Measurements from ENCODE around the gene OPCML. TPM values are rescaled to one million over a fixed set of nuclear protein-coding genes. Genes with fewer than 3 reads are reported as not detected.

Gene OPCML
- total RNA-seq, 2 experiments from 2014 or later, result not detected

DNA sequence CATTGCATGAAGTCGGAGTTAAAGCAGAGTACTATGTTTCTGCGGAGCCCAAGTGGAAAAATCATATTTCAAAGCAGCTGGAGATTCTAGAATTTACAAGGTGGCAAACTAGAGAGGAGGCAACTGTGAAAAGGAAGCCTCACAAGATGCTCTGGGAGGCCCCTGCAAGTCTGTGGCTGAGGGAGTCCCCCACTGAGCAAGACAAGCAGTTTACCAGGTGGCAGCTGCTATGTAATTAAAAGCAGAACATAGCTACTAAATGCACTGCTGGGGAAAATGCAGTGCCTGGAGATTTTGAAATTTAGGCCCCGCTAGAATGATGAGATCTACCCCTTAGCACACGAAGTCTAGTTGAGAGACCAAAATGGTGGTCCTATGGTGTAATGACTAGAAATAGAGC lies 728.0 kb downstream of the OPCML start:
- Mint-ChIP-seq H3K4me3 (no peak overlapping the region), H3K27me3 (no peaks in the 10 kb centered on the region), H3K27ac (no peak overlapping the region), H3K9me3 (no peaks in the 10 kb centered on the region), H3K4me1 (no peaks in the 10 kb centered on the region), H3K36me3 (ENCODE audit: low read depth) (no peaks in the 10 kb centered on the region)
- CTCF ChIA-PET, result no interaction called here
- DNase-seq, result no peak
- POLR2A ChIA-PET, result no interaction called here

DNA sequence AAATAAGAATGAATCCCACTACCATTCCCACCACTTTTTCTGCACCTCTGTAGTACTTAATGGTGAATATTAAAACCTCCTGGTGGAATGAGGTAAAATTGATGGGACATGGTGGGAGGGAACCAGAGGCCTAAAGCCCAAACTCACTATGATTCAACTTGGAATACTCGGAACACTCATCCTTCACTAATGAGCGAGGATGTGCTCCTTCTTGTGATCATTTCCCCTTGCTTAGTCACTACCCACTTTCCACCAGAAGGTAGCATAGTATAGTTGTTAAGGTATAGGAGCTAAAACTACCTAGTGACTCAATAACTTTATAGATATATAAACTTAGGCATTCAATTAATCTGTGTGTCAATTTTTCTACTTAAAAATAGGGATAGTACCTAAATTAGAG lies 728.9 kb downstream of the OPCML start:
- Mint-ChIP-seq H3K4me1 (no peaks in the 10 kb centered on the region), H3K27me3 (no peaks in the 10 kb centered on the region), H3K4me3 (no peak overlapping the region), H3K9me3 (no peaks in the 10 kb centered on the region), H3K36me3 (ENCODE audit: low read depth) (no peaks in the 10 kb centered on the region), H3K27ac (no peak overlapping the region)
- no peak for DNase-seq
- CTCF ChIA-PET, result no interaction called here
- POLR2A ChIA-PET, result no interaction called here

DNA sequence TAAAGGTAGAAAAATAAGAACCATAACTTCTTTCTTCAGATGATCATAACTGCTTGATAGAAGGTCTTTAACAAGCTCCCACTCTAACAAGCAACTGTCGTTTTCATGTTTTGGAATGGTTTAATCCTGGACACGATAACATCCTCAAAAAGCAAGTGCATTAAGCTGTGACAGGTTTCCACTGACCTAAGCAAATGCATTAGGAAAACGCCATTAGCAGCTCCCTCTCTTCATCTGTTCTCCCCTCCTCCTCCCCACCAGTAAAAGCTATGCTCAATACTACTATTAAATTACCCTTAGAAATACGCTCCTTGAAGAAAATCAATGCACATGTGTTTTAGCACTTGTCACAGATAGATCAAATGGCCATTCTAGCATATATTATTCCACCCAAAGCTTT lies 729.4 kb downstream of the OPCML start:
- CTCF ChIA-PET, result no interaction called here
- Mint-ChIP-seq H3K9me3 (no peaks in the 10 kb centered on the region), H3K4me3 (no peak overlapping the region)

DNA sequence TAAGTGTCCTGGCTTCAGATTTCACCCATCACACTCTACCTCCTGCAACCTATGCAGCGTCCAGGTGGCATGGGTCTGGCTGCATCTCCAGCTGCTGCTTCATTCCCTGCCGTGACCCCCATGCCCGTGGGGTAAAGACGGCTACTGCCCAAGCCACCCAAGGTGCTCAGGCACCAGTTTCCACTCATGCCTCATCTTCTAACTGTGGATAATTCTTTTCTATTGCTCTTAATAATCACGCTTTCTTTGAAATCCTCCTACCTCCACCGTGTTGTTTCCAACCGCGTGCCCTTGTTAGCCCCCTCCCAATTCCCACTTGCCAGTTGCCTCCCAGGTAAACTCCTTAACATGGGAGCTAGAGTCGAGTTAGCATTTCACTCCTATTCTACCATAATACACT lies 738.5 kb downstream of the OPCML start:
- Mint-ChIP-seq H3K4me3 (no peak overlapping the region), H3K36me3 (ENCODE audit: low read depth) (no peaks in the 10 kb centered on the region), H3K9me3 (no peaks in the 10 kb centered on the region), H3K27ac (no peak overlapping the region), H3K27me3 (no peaks in the 10 kb centered on the region), H3K4me1 (no peaks in the 10 kb centered on the region)
- DNase-seq, result no peak
- CTCF ChIA-PET, result no interaction called here
- POLR2A ChIA-PET, result no interaction called here

More for the DNA sequence above, 729.4 kb downstream of the OPCML start:
- H3K36me3 Mint-ChIP-seq (ENCODE audit: low read depth), result no peaks in the 10 kb centered on the region
- no peaks in the 10 kb centered on the region for H3K4me1 Mint-ChIP-seq
- H3K27ac Mint-ChIP-seq, result no peak overlapping the region
- no peaks in the 10 kb centered on the region for H3K27me3 Mint-ChIP-seq
- DNase-seq, result no peak
- POLR2A ChIA-PET, result no interaction called here

DNA sequence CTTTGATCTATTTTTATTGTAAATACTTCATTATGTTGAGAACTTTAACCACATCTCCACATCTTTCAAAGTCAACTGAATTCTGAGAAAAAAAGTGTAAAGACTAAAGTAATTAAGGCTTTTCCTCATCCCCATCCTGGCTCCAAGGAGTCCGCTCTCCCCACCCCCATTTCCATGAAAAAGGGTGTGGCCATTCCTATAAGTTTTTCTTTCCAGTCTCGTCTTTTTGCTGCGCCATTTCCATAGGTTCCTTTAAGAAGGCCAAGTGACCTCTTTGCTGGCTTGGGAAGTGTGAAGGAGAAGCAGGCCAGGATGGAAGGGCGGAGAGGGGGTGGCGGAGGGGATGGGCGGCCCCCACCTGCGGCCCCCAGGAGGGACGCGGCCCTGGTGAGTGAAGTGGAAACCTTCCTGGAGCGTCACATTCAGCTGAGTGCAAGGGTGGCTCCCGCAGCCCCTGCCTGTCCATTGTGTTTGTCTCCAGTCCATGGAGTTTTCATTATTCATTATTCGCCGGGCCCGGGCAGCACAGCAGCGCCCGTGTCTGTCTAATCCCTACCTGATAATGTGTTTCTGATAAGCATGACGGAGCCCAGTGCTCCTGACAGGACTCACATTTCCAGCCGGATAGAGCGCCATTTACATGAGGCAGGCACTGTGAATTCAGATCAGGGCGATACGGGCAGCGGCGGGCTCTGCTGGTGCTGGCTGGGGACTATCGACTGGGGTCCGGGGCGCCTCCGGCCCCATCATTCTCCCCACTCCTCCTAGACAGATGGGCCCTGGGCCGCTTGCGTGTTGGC lies 739.8 kb downstream of the OPCML start:
- Mint-ChIP-seq H3K36me3 (ENCODE audit: low read depth) (no peaks in the 10 kb centered on the region), H3K4me1 (no peaks in the 10 kb centered on the region)

DNA sequence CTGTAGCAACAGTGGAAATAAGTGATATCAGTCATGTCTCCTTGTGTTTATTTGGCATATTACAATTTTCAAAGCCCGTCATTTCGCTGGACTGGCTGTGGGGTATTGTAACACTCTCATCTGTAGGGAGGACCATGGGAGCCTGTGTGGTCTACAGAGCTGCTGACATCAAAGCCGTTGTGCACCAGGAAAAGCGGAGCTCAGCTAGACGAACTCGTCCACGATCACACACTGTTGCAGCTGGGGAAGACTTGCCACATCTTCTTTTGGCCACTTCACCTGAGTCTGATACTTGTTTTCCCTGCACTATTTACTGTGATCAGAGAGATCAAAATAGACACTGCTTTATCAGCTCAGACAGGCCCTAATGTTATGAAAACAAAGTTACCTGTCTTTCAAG lies 741.3 kb downstream of the OPCML start:
- H3K4me3 Mint-ChIP-seq, result no peak overlapping the region
- no peak overlapping the region for H3K27ac Mint-ChIP-seq
- H3K36me3 Mint-ChIP-seq (ENCODE audit: low read depth), result no peaks in the 10 kb centered on the region
- no peaks in the 10 kb centered on the region for H3K27me3 Mint-ChIP-seq
- no peak for DNase-seq
- H3K9me3 Mint-ChIP-seq, result no peaks in the 10 kb centered on the region
- H3K4me1 Mint-ChIP-seq, result no peaks in the 10 kb centered on the region
- ChIA-PET POLR2A (no interaction called here), CTCF (no interaction called here)

More for the DNA sequence above, 739.8 kb downstream of the OPCML start:
- no peak overlapping the region for H3K27ac Mint-ChIP-seq
- CTCF ChIA-PET, result no interaction called here
- no peak for DNase-seq
- POLR2A ChIA-PET, result no interaction called here
- H3K4me3 Mint-ChIP-seq, result no peak overlapping the region
- no peaks in the 10 kb centered on the region for H3K9me3 Mint-ChIP-seq
- H3K27me3 Mint-ChIP-seq, result no peaks in the 10 kb centered on the region

DNA sequence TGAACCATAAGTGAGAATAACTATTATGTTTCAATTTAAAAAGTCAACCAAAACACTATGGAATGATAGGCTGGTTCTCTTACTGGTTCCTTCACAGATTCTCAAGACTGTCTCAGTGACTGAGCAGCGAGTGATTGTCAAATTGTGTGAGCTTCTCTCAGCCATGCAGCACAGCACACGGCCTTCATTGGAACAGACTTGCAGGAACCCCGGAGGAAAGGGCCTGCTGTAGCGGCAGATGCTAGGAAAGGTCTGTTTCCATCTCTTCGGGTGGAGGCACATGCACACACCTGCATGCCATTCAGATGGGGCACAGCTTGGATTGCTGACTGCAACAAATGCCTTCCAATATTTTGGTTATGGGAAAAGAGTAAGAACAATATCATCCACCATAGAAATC lies 741.8 kb downstream of the OPCML start:
- Mint-ChIP-seq H3K9me3 (no peaks in the 10 kb centered on the region), H3K4me3 (no peak overlapping the region), H3K4me1 (no peaks in the 10 kb centered on the region), H3K36me3 (ENCODE audit: low read depth) (no peaks in the 10 kb centered on the region), H3K27ac (no peak overlapping the region), H3K27me3 (no peaks in the 10 kb centered on the region)
- no peak for DNase-seq
- ChIA-PET POLR2A (no interaction called here), CTCF (no interaction called here)

DNA sequence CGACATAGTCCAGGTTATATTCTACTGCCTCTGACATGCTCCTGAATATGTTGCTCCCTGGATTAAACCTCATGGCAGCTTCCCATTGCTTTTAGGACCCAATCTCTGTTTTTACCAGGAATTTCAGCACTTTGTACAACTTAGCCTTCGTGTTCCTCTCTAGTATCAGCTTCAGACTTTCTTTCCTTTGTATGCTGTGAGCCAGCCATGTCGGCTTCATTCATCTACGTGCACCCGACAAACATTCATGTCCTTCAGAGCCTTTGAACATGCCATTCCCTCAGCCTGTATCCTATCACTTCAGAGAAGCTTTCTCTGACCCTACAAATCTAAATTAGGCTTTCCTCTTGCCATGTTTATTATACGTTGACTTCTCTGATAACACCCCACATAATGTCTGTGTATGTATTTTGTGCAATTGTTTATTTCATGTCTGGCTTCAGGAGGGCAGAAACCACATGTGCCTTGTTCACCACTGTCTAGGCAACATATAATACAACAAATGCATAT lies 743.4 kb downstream of the OPCML start:
- CTCF ChIA-PET, result no interaction called here
- no peaks in the 10 kb centered on the region for H3K9me3 Mint-ChIP-seq
- H3K27ac Mint-ChIP-seq, result no peak overlapping the region
- no peak for DNase-seq
- H3K4me3 Mint-ChIP-seq, result no peak overlapping the region
- H3K27me3 Mint-ChIP-seq, result no peaks in the 10 kb centered on the region
- POLR2A ChIA-PET, result no interaction called here
- H3K4me1 Mint-ChIP-seq, result no peaks in the 10 kb centered on the region
- H3K36me3 Mint-ChIP-seq (ENCODE audit: low read depth), result no peaks in the 10 kb centered on the region

DNA sequence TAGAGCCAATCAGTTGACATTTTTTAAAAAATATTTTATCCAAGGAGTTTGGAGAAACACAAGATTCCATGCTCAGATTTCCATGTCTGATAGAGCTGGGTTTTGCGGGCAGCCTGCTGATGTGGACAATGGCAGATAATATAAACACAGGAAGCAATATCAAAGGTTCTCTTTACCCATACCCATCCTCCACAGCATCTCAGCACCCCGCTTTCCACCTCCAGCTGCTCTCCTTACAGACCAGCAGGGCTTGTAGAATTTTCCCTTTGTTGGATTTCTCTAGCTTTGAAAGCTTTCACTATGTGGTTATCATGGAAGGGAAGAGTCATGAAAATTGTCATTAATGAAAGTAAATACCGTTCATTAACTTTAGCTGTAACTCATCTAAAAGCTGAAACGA lies 746.4 kb downstream of the OPCML start:
- ChIA-PET CTCF (no interaction called here), POLR2A (no interaction called here)
- H3K9me3 Mint-ChIP-seq, result no peaks in the 10 kb centered on the region

DNA sequence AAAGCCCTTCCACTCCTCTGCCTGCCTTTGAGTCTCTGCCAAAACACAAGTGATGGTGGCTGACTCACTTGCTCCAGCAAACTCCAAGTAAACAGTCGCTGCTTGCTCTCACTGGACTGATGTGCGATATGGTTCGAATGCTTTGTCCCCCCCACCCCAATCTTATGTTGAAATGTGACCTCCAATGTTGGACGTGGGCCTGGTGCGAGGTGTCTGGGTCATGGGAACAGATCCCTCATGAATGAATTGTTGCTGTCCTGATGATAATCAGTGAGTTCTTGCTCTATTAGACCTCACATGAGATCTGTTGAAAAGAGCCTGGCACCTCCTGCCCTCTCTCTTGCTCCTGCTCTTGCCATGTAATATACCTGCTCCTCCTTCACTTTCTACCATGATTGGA lies 747.9 kb downstream of the OPCML start:
- CTCF ChIA-PET, result no interaction called here

More for the DNA sequence above, 746.4 kb downstream of the OPCML start:
- no peaks in the 10 kb centered on the region for H3K27me3 Mint-ChIP-seq
- H3K36me3 Mint-ChIP-seq (ENCODE audit: low read depth), result no peaks in the 10 kb centered on the region
- no peak overlapping the region for H3K27ac Mint-ChIP-seq
- H3K4me3 Mint-ChIP-seq, result no peak overlapping the region
- no peaks in the 10 kb centered on the region for H3K4me1 Mint-ChIP-seq
- no peak for DNase-seq

DNA sequence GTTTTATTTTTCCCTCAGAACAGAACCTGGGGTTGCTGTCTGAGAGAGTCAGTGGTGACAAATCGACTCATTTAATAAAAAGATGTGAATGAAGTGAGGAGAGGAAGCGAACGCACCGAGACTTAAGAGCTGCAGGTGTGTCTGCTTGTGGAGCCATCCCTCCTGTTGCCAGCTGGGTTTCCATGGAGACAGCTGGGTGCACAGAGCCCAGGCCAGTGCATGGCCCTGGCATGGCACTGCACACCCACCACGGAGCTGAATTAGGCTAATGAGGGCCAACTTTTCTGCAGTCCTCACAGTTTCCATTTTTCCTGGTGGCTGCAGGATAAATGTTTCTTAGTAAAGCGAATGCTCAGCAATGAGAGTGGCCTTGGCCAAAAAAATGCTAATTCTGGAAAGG lies 750.2 kb downstream of the OPCML start:
- ChIA-PET POLR2A (no interaction called here), CTCF (no interaction called here)
- Mint-ChIP-seq H3K27ac (no peak overlapping the region), H3K4me1 (no peaks in the 10 kb centered on the region), H3K9me3 (no peaks in the 10 kb centered on the region), H3K27me3 (no peaks in the 10 kb centered on the region), H3K4me3 (no peak overlapping the region), H3K36me3 (ENCODE audit: low read depth) (no peaks in the 10 kb centered on the region)
- no peak for DNase-seq

More for the DNA sequence above, 747.9 kb downstream of the OPCML start:
- no peak for DNase-seq
- POLR2A ChIA-PET, result no interaction called here
- Mint-ChIP-seq H3K4me3 (no peak overlapping the region), H3K27me3 (no peaks in the 10 kb centered on the region), H3K36me3 (ENCODE audit: low read depth) (no peaks in the 10 kb centered on the region), H3K4me1 (no peaks in the 10 kb centered on the region), H3K9me3 (no peaks in the 10 kb centered on the region), H3K27ac (no peak overlapping the region)

DNA sequence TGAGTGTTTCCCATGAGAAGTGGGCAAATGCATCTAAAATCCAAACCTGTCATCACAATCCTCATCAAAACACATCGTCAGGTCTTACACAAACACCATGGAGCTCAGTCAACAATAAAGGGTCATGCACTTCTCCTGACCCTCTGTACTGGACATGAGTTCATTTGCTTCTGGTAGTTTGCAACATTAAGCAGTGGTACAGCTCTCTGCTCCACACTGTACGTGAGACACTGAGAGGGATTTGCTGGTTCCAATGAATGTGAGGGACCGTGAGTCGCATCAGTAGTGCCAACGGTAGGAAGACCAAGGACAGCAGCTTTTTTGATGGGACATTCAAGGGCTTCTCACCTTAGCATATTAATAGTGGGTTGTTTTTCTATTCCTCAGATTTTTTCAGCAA lies 752.3 kb downstream of the OPCML start:
- H3K27me3 Mint-ChIP-seq, result no peaks in the 10 kb centered on the region
- CTCF ChIA-PET, result no interaction called here
- no peak overlapping the region for H3K4me3 Mint-ChIP-seq
- H3K27ac Mint-ChIP-seq, result no peak overlapping the region
- POLR2A ChIA-PET, result no interaction called here
- DNase-seq, result no peak
- no peaks in the 10 kb centered on the region for H3K9me3 Mint-ChIP-seq
- no peaks in the 10 kb centered on the region for H3K36me3 Mint-ChIP-seq (ENCODE audit: low read depth)
- no peaks in the 10 kb centered on the region for H3K4me1 Mint-ChIP-seq

DNA sequence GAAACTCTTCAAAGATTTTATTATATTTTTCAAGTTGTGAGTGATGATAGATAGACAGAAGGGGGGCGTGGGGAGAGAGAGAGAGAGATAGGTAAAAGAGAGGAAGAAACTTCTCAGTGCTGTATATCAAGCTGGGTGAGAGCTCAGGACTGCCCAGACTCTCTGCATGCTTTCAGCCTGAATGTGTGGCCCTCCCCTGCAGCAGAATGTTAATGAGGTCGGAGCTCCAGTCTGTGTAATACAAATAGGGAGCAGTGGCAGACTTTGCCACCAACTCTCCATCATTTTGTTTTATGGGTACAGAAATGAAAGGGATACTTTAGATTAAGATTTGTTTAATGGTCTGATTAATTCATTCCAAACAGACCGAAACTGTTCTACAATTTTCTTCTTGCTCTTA lies 752.8 kb downstream of the OPCML start:
- no peak for DNase-seq
- Mint-ChIP-seq H3K27me3 (no peaks in the 10 kb centered on the region), H3K4me1 (no peaks in the 10 kb centered on the region), H3K9me3 (no peaks in the 10 kb centered on the region), H3K27ac (no peak overlapping the region), H3K4me3 (no peak overlapping the region), H3K36me3 (ENCODE audit: low read depth) (no peaks in the 10 kb centered on the region)
- CTCF ChIA-PET, result no interaction called here
- POLR2A ChIA-PET, result no interaction called here

DNA sequence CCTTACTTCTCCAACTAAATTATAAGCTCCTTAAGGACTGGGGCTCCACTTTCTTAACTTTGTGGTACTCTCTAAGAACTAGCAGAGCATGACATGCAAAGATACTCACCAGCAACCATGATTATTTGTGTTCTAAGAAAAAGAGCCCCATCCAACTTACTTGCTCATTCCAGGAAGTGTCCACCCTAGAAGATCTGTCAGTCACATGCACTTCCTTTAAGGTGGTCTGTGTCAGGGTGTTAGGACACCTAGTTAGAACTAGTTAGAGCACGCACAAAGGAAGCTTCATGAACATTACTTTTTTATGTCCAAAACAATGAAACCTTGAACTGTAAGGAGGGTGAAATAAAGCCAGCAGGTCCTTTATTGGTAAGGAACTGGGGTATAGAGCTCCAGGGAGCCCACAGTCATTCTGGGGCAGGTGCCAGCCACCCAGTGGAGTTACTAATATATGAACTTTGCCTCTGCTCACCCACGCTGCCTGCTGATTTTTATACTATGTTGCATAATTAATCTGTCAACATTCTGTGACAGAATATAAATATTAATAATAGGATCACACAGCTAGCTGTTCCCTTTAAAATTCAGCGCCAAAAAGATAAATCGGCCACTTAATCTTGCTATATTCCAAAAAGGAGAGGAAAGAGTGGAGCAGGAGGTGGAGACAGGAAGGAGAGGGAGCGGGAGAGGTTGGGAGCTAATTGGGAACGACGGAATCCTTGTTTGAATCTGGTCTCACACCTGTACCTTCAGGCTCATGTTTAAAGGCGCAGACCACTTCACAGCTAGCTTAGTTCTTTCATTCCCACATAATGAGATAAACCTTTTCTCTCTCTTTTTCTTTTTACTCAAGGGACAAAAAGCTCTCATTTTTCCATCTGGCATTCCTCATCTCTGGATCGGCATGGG lies 755.0 kb downstream of the OPCML start:
- H3K4me3 Mint-ChIP-seq, result no peak overlapping the region
- no peak overlapping the region for H3K27ac Mint-ChIP-seq
- H3K27me3 Mint-ChIP-seq, result peaks cover 2% of the 10 kb centered on the region
- ChIA-PET CTCF (no interaction called here), POLR2A (no interaction called here)
- no peaks in the 10 kb centered on the region for H3K4me1 Mint-ChIP-seq
- no peaks in the 10 kb centered on the region for H3K36me3 Mint-ChIP-seq (ENCODE audit: low read depth)
- no peak for DNase-seq
- H3K9me3 Mint-ChIP-seq, result no peaks in the 10 kb centered on the region

Measured in activated CD4-positive, alpha-beta memory T cell treated with anti-CD3 and anti-CD28 coated beads, Interleukin-2, amount 10 ng/mL, durations not matched to agents 7 days and 5 days (primary cell).